Activated T-helper 1 cell treated with anti-CD3 and anti-CD28 coated beads, Interleukin-12 subunit alpha, Interleukin-12 subunit beta, Interleukin-2, Interleukin-4 antibody, amounts not matched to agents 30 ng/mL and 10 ng/mL and 1 ng/mL, durations not matched to agents 14 hours and 24 hours and 36 hours (primary cell): Measurements from ENCODE around the gene HSF4. TPM values are rescaled to one million over a fixed set of nuclear protein-coding genes. Genes with fewer than 3 reads are reported as not detected.

Source experiments
- DNase-seq: peaks from one replicate; pipeline ENCODE4 v3.0.0; 2021; ENCODE audit warnings: low spot score
- H3K27ac Mint-ChIP-seq: one replicate; pipeline ENCODE4 v1.8.0; 2021; ENCODE audit warnings: mild to moderate bottlenecking, mixed read lengths
- H3K27me3 Mint-ChIP-seq: one replicate; pipeline ENCODE4 v1.8.0; 2022; ENCODE audit warnings: mild to moderate bottlenecking, moderate library complexity, mixed read lengths; ENCODE audit not compliant: insufficient read depth
- H3K36me3 Mint-ChIP-seq: one replicate; pipeline ENCODE4 v1.8.0; 2021; ENCODE audit warnings: low read depth, mixed read lengths
- H3K4me1 Mint-ChIP-seq: one replicate; pipeline ENCODE4 v1.8.0; 2021; ENCODE audit warnings: low read depth, mixed read lengths
- H3K4me3 Mint-ChIP-seq: one replicate; pipeline ENCODE4 v1.8.0; 2021; ENCODE audit warnings: mild to moderate bottlenecking, moderate library complexity, mixed read lengths
- H3K9me3 Mint-ChIP-seq: one replicate; pipeline ENCODE4 v1.8.0; 2021; ENCODE audit warnings: mixed read lengths
- intact Hi-C: fragments of 100-400 bp; cut with micrococcal nuclease; formaldehyde crosslinking; loops from one replicate; pipeline ENCODE4 v1.15.1; 2024
- total RNA-seq: library from RNA; stranded (reverse); gene quantifications from 2 replicates; pipeline ENCODE4 v1.2.3, GENCODE V29; 2022

HSF4 gene
- total RNA-seq, 1 donor from 2014 or later = 30.3 TPM

DNA sequence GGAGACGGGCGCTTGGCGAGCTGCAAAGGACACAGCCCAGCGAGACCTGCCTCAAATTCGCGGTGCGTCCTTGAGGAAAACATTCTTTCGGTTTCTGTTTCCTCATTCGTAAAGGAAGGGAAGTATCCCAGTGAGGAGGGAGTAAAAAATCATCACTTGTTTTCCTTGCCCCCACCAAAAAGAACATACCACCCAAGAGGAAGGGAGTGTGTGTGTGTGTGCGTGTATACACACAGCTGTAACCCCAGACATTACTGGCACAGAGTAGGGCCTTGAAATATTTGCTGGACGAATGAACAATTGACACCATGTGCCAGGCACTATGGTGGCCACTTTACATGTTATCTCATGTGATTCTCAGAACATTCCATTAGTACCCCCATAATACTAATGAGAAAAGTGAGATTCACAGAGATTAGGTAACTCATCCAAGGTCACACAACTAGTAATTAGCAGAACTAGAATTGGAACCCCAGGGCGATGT is 21.1 kb downstream of the HSF4 start:
- H3K27ac Mint-ChIP-seq = peak overlapping the region; percentile 89
- DNase-seq = no peak
- peaks cover 10% of the 10 kb centered on the region for H3K4me1 Mint-ChIP-seq
- peak overlapping the region; percentile 92 for H3K4me3 Mint-ChIP-seq
- no peaks in the 10 kb centered on the region for H3K9me3 Mint-ChIP-seq
- intact Hi-C loops = loop anchor here (1.0 to 2.0 kb wide), 4 partner anchors 77 to 239 kb away; partner anchors contain the start of gene PHAF1
- no peaks in the 10 kb centered on the region for H3K36me3 Mint-ChIP-seq
- peaks cover 8% of the 10 kb centered on the region for H3K27me3 Mint-ChIP-seq

DNA sequence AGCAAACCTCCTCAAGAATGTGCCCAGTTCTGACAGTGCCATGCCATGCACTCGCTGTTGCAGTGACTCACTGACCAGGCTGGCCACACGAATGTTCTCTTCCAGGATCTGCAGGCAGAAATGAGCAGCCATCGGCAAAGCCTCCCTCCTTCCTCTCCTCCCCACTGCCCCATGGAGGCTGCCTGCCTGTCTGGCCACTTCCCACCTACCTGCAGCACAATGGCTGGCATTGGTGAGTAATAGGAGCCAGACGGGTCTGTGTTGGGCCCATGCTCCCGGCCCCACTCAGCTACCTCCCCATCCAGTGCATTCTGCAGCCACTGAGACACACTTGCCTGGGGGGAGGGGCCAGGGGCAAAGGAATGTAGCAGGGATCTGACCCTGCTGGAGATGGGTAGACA is 22.0 kb downstream of the HSF4 start:
- H3K4me3 Mint-ChIP-seq = no peak overlapping the region
- H3K36me3 Mint-ChIP-seq = no peaks in the 10 kb centered on the region
- peaks cover 18% of the 10 kb centered on the region for H3K4me1 Mint-ChIP-seq
- peaks cover 8% of the 10 kb centered on the region for H3K27me3 Mint-ChIP-seq
- no peaks in the 10 kb centered on the region for H3K9me3 Mint-ChIP-seq
- intact Hi-C loops = no loop called here
- no peak overlapping the region for H3K27ac Mint-ChIP-seq
- no peak for DNase-seq

DNA sequence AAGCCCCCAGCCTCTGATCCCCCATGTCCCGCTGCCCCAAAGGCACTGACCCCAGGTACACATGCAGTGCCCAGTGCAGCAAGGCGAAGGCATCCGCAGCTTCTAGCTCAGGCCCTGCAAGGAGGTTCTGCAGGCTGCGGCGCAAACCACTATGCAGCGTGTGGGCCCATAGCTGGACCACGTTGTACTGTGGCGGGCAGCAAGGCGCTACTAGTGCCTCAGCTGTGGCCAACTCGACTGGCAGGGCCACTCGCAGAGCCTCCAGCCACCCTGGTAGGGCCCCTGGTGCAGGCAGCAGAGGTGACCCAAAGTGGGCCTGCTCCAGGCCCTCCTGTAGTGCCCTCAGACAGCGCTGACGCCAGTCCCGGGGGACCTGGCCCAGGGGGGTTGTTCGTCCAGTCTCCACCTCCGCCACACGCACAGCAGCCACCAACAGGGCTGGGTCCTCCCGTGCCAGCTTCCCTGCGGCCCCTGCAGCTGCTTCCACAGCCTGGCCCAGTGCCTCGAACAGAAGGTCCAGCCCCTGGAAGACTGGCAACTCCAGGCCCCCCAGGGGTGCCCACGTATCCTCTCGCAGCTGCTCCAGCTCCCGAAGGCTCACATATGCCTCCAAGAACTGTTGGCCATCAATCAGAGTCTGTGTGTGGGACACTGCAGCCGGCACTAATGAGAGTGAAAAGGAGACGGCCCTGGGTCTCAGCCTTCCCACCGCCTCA is 22.8 kb downstream of the HSF4 start:
- Mint-ChIP-seq H3K27me3 (peaks cover 8% of the 10 kb centered on the region), H3K9me3 (no peaks in the 10 kb centered on the region)
- intact Hi-C loops = no loop called here

DNA sequence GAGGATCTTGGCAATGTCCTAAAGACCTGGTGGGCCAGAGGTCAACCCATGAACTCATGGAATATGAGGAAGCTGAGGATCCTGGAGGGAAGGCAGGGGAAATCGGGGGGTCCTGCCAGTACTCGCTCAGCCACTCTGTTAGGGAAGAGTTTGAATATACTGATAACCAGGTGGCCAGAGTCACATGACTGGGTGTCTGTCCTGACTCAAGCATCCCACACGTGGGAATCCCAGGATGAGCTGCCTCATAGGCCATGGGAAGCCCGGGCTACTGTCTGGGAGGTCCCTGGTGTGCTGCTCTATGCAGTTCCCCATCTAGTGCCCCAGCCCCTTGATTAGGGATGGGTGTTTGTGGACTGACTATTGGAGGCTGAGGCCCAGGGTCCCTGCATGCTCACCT is 23.8 kb downstream of the HSF4 start:
- Mint-ChIP-seq H3K9me3 (no peaks in the 10 kb centered on the region), H3K36me3 (peaks cover 5% of the 10 kb centered on the region), H3K4me1 (peaks cover 30% of the 10 kb centered on the region), H3K27ac (no peak overlapping the region), H3K4me3 (no peak overlapping the region), H3K27me3 (peaks cover 8% of the 10 kb centered on the region)
- intact Hi-C loops = no loop called here
- no peak for DNase-seq

More for the DNA sequence above, 22.8 kb downstream of the HSF4 start:
- H3K4me3 Mint-ChIP-seq = no peak overlapping the region
- no peak for DNase-seq
- peaks cover 22% of the 10 kb centered on the region for H3K4me1 Mint-ChIP-seq
- no peaks in the 10 kb centered on the region for H3K36me3 Mint-ChIP-seq
- no peak overlapping the region for H3K27ac Mint-ChIP-seq

DNA sequence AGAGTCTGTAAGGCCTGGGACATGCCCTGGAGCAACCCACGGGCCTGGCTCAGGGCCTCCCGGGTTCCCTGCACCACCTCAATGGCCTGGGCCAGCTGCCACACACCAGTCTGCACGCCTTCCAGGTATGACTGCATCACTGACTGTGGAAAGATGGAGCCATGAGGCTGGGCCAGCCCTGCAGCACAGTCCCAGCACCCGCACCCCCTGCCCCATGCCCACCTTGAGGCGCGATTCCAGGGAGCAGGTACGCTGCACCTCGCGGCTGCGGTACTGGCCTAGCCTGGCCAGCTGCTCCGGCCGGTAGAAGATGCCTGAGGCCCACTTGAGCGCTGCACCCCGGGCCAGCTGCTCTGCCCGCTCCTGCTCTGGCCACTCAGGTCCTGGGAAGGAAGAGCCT is 24.3 kb downstream of the HSF4 start:
- peaks cover 35% of the 10 kb centered on the region for H3K4me1 Mint-ChIP-seq
- no peak overlapping the region for H3K4me3 Mint-ChIP-seq
- no peak for DNase-seq
- H3K27ac Mint-ChIP-seq = no peak overlapping the region
- intact Hi-C loops = no loop called here
- H3K9me3 Mint-ChIP-seq = no peaks in the 10 kb centered on the region
- H3K36me3 Mint-ChIP-seq = peaks cover 8% of the 10 kb centered on the region
- peaks cover 8% of the 10 kb centered on the region for H3K27me3 Mint-ChIP-seq

DNA sequence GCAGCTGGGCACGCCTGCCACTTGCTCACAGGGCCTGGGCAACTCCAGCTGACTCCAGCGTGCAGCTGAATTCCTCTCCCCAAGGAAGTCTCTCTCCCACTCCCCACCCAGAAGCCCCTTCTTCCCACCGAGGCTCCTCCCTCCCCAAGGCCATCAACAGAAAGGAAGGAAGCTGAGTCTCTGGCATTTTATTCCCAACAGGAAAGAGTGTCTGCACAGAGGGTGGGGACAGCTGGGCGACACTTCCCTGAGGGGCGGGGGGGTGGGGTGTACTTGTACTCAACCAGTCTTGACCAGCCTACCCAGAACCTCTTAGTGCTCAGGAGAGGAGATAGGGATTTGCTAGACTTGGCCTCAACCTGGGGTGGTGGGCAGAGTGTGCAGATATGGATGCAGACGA is 25.5 kb downstream of the HSF4 start, which contains the start of gene EXOC3L1:
TSS of gene EXOC3L1 (minus strand) at position 96 of the 400 bp plus-strand sequence. CDS start 460 bp downstream, outside the sequence.
- no peaks in the 10 kb centered on the region for H3K9me3 Mint-ChIP-seq
- no peak for DNase-seq
- H3K27me3 Mint-ChIP-seq = peaks cover 6% of the 10 kb centered on the region
- peak within 1 kb of the TSS; percentile 61 for H3K27ac Mint-ChIP-seq
- H3K4me3 Mint-ChIP-seq = peak within 1 kb of the TSS; percentile 95
- peaks cover 43% of the 10 kb centered on the region for H3K4me1 Mint-ChIP-seq
- H3K36me3 Mint-ChIP-seq = peaks cover 17% of the 10 kb centered on the region
- intact Hi-C loops = loop anchor here (5.0 kb wide), 1 partner anchor 122 kb away; no protein-coding TSS in a partner anchor

DNA sequence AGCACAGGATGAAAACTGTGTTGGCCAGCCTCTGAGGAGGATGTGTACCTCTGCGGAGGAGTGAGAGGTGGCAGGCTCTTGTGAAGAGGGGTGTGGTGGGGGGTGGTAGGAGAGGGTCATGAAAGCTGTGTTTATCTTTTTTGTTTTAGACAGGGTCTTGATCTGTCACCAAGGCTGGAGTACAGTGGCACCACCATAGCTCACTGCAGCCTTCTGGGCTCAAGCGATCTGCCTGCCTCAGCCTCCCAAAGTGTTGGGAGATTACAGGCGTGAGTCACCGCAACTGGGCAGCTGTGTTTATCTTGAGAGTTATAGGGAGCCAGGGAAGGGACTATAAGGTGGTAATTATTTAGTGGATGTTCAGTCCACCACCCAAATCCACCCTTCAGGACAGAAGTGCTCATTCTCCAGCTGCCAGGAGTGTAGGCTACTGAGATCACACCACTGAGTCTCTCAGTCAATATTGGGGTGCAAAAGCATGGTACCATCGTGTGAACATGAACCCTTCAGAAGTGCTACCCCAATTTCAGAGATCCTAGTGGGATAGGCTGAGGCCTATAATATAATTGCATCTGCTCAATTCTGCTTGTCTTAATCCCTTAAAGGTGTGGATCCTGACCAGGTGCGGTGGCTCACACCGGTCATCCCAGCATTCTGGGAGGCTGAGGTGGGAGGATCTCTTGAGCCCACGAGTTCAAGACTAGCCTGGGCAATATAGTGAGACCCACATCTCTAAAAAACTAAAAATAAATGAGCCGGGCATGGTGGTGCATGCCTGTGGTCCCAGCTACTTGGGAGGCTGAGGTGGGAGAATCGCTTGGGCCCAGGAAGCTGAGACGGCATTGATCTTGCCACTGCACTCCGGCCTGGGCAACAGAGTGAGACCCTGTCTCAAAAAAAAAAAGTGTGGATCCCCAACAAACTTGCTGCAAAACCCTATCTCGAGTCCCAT is 26.2 kb downstream of the HSF4 start:
- peak overlapping the region; percentile 95 for H3K4me3 Mint-ChIP-seq
- DNase-seq = no peak
- H3K4me1 Mint-ChIP-seq = peaks cover 40% of the 10 kb centered on the region
- intact Hi-C loops = loop anchor here (5.0 kb wide), 1 partner anchor 122 kb away; no protein-coding TSS in a partner anchor
- peaks cover 23% of the 10 kb centered on the region for H3K36me3 Mint-ChIP-seq
- H3K27me3 Mint-ChIP-seq = no peaks in the 10 kb centered on the region
- no peaks in the 10 kb centered on the region for H3K9me3 Mint-ChIP-seq
- H3K27ac Mint-ChIP-seq = peak overlapping the region; percentile 61

DNA sequence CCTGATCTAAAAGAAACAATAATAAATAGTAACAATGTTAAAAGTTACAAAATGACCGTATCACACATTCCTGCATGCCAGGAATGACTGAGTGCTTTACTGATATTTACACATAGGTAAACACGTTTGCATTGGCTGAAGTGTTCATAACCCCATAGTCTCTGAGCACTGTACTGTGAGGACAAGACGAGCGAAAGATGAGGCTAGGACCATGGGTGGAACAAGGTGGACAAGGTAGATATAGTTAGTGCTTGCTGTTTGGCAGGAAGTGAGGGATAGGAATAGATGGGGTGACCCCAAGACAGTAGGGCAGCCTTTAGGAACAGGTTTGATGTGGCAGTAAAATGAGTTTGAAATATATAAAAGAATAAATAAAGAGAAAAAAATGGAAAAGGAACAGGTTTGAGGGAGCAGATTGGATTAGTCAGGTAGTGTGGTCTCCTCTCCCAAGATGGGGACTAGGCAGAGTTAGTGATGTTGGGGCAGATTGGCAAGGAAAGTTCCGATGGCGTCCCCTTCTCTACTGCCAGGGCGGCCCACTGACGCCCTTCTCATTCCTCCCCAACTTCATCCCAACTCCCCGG is 27.0 kb downstream of the HSF4 start:
- H3K9me3 Mint-ChIP-seq = no peaks in the 10 kb centered on the region
- intact Hi-C loops = loop anchor here (5.0 kb wide), 1 partner anchor 121 kb away; no protein-coding TSS in a partner anchor
- peak overlapping the region; percentile 95 for H3K4me3 Mint-ChIP-seq
- H3K27ac Mint-ChIP-seq = peak overlapping the region; percentile 86
- DNase-seq = no peak
- H3K36me3 Mint-ChIP-seq = peaks cover 31% of the 10 kb centered on the region
- H3K27me3 Mint-ChIP-seq = no peaks in the 10 kb centered on the region
- H3K4me1 Mint-ChIP-seq = peaks cover 46% of the 10 kb centered on the region

DNA sequence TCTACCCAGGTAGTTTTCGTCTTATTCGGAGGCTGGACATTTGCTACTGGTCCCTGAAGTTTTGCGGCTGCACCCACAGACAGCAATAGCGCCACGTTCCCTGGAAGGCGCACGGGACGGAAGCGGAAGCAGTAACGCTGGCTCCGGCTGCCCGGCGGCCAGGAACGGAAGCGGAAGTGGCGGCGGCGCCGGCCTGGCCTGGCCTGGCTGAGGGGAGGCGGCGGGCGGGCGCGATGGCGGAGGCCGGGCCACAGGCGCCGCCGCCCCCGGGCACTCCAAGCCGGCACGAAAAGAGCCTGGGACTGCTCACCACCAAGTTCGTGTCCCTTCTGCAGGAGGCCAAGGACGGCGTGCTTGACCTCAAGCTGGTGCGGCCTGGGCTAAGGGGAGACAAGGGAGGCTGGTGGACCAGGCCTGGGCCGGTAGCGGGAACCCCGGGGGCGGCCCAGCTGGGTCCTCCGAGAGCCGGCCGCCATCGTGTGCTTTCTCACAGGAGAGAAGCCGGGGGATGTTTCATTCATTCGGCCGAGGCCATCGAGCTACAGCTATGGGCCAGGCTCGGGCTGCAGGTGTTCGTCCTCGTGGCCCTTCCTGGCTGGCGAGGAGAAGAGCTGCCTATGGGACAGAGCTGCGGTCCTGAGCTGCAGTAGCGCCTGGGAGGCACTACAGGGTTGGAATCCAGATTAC is 27.6 kb downstream of the HSF4 start, which contains the start of gene E2F4:
TSS of gene E2F4 (plus strand) at position 161 of the 687 bp plus-strand sequence. CDS start at position 234, 73 bp downstream.
- Mint-ChIP-seq H3K4me3 (peak within 1 kb of the TSS; percentile 95), H3K9me3 (no peaks in the 10 kb centered on the region), H3K4me1 (peaks cover 51% of the 10 kb centered on the region), H3K36me3 (peaks cover 36% of the 10 kb centered on the region), H3K27me3 (no peaks in the 10 kb centered on the region), H3K27ac (peak within 1 kb of the TSS; percentile 86)
- intact Hi-C loops = loop anchor here (1.0 to 5.0 kb wide), 5 partner anchors 9 to 163 kb away; partner anchors contain the start of genes CBFB, FHOD1 and MATCAP1
- DNase-seq = peak; percentile 86

DNA sequence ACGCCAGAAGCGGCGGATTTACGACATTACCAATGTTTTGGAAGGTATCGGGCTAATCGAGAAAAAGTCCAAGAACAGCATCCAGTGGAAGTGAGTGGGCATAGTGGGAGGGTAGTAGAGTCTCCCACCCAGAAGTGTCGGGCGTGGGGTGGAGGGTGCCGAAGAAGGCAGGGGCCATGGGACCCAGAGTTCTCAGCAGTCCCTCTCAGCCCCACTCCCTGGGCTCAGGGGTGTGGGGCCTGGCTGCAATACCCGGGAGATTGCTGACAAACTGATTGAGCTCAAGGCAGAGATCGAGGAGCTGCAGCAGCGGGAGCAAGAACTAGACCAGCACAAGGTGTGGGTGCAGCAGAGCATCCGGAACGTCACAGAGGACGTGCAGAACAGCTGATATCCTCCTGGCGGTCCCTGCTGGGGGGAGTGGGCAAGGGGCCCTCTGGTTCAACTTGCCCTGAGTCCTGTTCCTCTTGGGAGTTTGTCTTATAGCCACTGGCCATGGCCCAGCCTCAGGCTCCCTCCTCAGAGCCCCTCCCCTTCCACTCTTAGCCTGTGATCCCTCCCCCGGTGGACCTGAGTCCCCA is 28.3 kb downstream of the HSF4 start:
- H3K4me3 Mint-ChIP-seq = peak overlapping the region; percentile 95
- peak overlapping the region; percentile 73 for H3K27ac Mint-ChIP-seq
- intact Hi-C loops = loop anchor here (1.0 to 5.0 kb wide), 5 partner anchors 10 to 164 kb away; partner anchors contain the start of genes CBFB, FHOD1 and MATCAP1
- H3K27me3 Mint-ChIP-seq = no peaks in the 10 kb centered on the region
- DNase-seq = no peak
- H3K9me3 Mint-ChIP-seq = no peaks in the 10 kb centered on the region
- peaks cover 36% of the 10 kb centered on the region for H3K36me3 Mint-ChIP-seq
- peaks cover 51% of the 10 kb centered on the region for H3K4me1 Mint-ChIP-seq

DNA sequence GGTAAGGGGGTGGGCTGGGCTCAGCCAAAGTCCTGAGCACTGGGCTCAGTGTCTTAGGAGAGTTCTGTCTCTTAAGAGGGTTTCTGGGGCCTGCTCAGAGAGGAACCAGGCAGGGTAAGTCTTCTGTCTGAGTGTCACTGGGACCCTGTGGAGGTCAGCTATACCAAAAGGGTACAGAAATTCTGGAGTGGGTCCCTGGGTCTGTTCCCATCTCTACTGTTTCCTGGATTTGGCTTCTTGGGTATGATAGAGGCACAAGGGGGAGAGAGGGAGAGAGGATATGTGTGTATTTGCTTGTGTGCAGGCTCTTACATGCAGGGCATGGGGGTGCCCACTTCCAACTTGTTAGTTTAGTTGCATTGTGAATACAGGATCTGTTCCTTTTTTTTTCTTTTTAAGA is 29.0 kb downstream of the HSF4 start:
- Mint-ChIP-seq H3K4me1 (peaks cover 51% of the 10 kb centered on the region), H3K9me3 (no peaks in the 10 kb centered on the region), H3K27me3 (no peaks in the 10 kb centered on the region), H3K36me3 (peaks cover 38% of the 10 kb centered on the region), H3K4me3 (peak overlapping the region; percentile 95), H3K27ac (peak overlapping the region; percentile 48)
- intact Hi-C loops = loop anchor here (5.0 kb wide), 1 partner anchor 119 kb away; no protein-coding TSS in a partner anchor
- DNase-seq = no peak
